Measurements from ENCODE around the gene C6orf47. TPM values are rescaled to one million over a fixed set of nuclear protein-coding genes. Genes with fewer than 3 reads are reported as not detected.

C6orf47 gene
- polyA plus RNA-seq, 2 donors: 20.6 to 21.1 TPM

- H3K4me1 ChIP-seq (ENCODE audit: control insufficient read depth in 2 of 2, insufficient read depth in 2 of 2, low read length in 1 of 2): peaks cover 6 to 7% of the 10 kb centered on the region in 2 donors
- H3K27ac ChIP-seq (ENCODE audit: low read depth in 2 of 2, low read length in 1 of 2): peak overlapping the region; percentile 43 to 100
- 22 to 24% methylated on average over 7 of the region's 7 CpGs for WGBS, 2 donors
- no peaks in the 10 kb centered on the region for H3K27me3 ChIP-seq (ENCODE audit: control insufficient read depth in 1 of 2, insufficient read depth in 2 of 2, low read length in 2 of 2)
- peaks cover 0 to 10% of the 10 kb centered on the region in 2 donors for H3K36me3 ChIP-seq (ENCODE audit: control insufficient read depth in 2 of 2, insufficient read depth in 2 of 2, low read length in 1 of 2)
- H3K9me3 ChIP-seq (ENCODE audit: control insufficient read depth in 2 of 2, insufficient read depth in 1 of 2, low read depth in 1 of 2, low read length in 1 of 2): no peaks in the 10 kb centered on the region
- peak overlapping the region; percentile 84 to 93 for H3K4me3 ChIP-seq (ENCODE audit: low read depth in 1 of 2, low read length in 2 of 2)
Measured at GRCh38 chr6:31701666-31702404, 41.3 kb upstream of the C6orf47 start.

GRCh38 chr6:31700740-31701401 is 40.3 kb upstream of the C6orf47 start:
- Histone ChIP-seq H3K27ac (ENCODE audit: low read depth in 2 of 2, low read length in 1 of 2) (no peak overlapping the region), H3K27me3 (ENCODE audit: control insufficient read depth in 1 of 2, insufficient read depth in 2 of 2, low read length in 2 of 2) (no peaks in the 10 kb centered on the region), H3K4me3 (ENCODE audit: low read depth in 1 of 2, low read length in 2 of 2) (no peak overlapping the region), H3K36me3 (ENCODE audit: control insufficient read depth in 2 of 2, insufficient read depth in 2 of 2, low read length in 1 of 2) (peaks cover 3 to 13% of the 10 kb centered on the region in 2 donors), H3K4me1 (ENCODE audit: control insufficient read depth in 2 of 2, insufficient read depth in 2 of 2, low read length in 1 of 2) (peaks cover 6 to 7% of the 10 kb centered on the region in 2 donors), H3K9me3 (ENCODE audit: control insufficient read depth in 2 of 2, insufficient read depth in 1 of 2, low read depth in 1 of 2, low read length in 1 of 2) (no peaks in the 10 kb centered on the region)
- 81 to 85% methylated on average over 5 of the region's 5 CpGs for WGBS, 2 donors

GRCh38 chr6:31697555-31697954 is 37.0 kb upstream of the C6orf47 start:
- Histone ChIP-seq H3K27ac (ENCODE audit: low read depth in 2 of 2, low read length in 1 of 2) (peak overlapping the region in 1 of 2 donors; percentile 40), H3K9me3 (ENCODE audit: control insufficient read depth in 2 of 2, insufficient read depth in 1 of 2, low read depth in 1 of 2, low read length in 1 of 2) (no peaks in the 10 kb centered on the region), H3K27me3 (ENCODE audit: control insufficient read depth in 1 of 2, insufficient read depth in 2 of 2, low read length in 2 of 2) (no peaks in the 10 kb centered on the region), H3K4me3 (ENCODE audit: low read depth in 1 of 2, low read length in 2 of 2) (no peak overlapping the region), H3K4me1 (ENCODE audit: control insufficient read depth in 2 of 2, insufficient read depth in 2 of 2, low read length in 1 of 2) (peaks cover 6 to 7% of the 10 kb centered on the region in 2 donors), H3K36me3 (ENCODE audit: control insufficient read depth in 2 of 2, insufficient read depth in 2 of 2, low read length in 1 of 2) (peaks cover 6 to 34% of the 10 kb centered on the region in 2 donors)
- WGBS, 2 donors: 31 to 44% methylated on average over 3 of the region's 3 CpGs

GRCh38 chr6:31693535-31693934 is 33.0 kb upstream of the C6orf47 start:
- H3K27ac ChIP-seq (ENCODE audit: low read depth in 2 of 2, low read length in 1 of 2): no peak overlapping the region
- 86 to 90% methylated on average over 6 of the region's 6 CpGs for WGBS, 2 donors

GRCh38 chr6:31692886-31693285 is 32.3 kb upstream of the C6orf47 start:
- Histone ChIP-seq H3K4me1 (ENCODE audit: control insufficient read depth in 2 of 2, insufficient read depth in 2 of 2, low read length in 1 of 2) (no peaks in the 10 kb centered on the region), H3K9me3 (ENCODE audit: control insufficient read depth in 2 of 2, insufficient read depth in 1 of 2, low read depth in 1 of 2, low read length in 1 of 2) (no peaks in the 10 kb centered on the region), H3K4me3 (ENCODE audit: low read depth in 1 of 2, low read length in 2 of 2) (no peak overlapping the region), H3K27ac (ENCODE audit: low read depth in 2 of 2, low read length in 1 of 2) (no peak overlapping the region), H3K36me3 (ENCODE audit: control insufficient read depth in 2 of 2, insufficient read depth in 2 of 2, low read length in 1 of 2) (peaks cover 22 to 63% of the 10 kb centered on the region in 2 donors), H3K27me3 (ENCODE audit: control insufficient read depth in 1 of 2, insufficient read depth in 2 of 2, low read length in 2 of 2) (no peaks in the 10 kb centered on the region)
- 91% methylated on average over 9 of the region's 9 CpGs for WGBS, 2 donors

More at GRCh38 chr6:31693535-31693934, 33.0 kb upstream of the C6orf47 start:
- Histone ChIP-seq H3K36me3 (ENCODE audit: control insufficient read depth in 2 of 2, insufficient read depth in 2 of 2, low read length in 1 of 2) (peaks cover 18 to 56% of the 10 kb centered on the region in 2 donors), H3K9me3 (ENCODE audit: control insufficient read depth in 2 of 2, insufficient read depth in 1 of 2, low read depth in 1 of 2, low read length in 1 of 2) (no peaks in the 10 kb centered on the region), H3K27me3 (ENCODE audit: control insufficient read depth in 1 of 2, insufficient read depth in 2 of 2, low read length in 2 of 2) (no peaks in the 10 kb centered on the region), H3K4me1 (ENCODE audit: control insufficient read depth in 2 of 2, insufficient read depth in 2 of 2, low read length in 1 of 2) (no peaks in the 10 kb centered on the region), H3K4me3 (ENCODE audit: low read depth in 1 of 2, low read length in 2 of 2) (no peak overlapping the region)

GRCh38 chr6:31692353-31692752 is 31.8 kb upstream of the C6orf47 start:
- Histone ChIP-seq H3K36me3 (ENCODE audit: control insufficient read depth in 2 of 2, insufficient read depth in 2 of 2, low read length in 1 of 2) (peaks cover 27 to 67% of the 10 kb centered on the region in 2 donors), H3K4me3 (ENCODE audit: low read depth in 1 of 2, low read length in 2 of 2) (no peak overlapping the region), H3K27ac (ENCODE audit: low read depth in 2 of 2, low read length in 1 of 2) (no peak overlapping the region), H3K4me1 (ENCODE audit: control insufficient read depth in 2 of 2, insufficient read depth in 2 of 2, low read length in 1 of 2) (no peaks in the 10 kb centered on the region), H3K9me3 (ENCODE audit: control insufficient read depth in 2 of 2, insufficient read depth in 1 of 2, low read depth in 1 of 2, low read length in 1 of 2) (no peaks in the 10 kb centered on the region), H3K27me3 (ENCODE audit: control insufficient read depth in 1 of 2, insufficient read depth in 2 of 2, low read length in 2 of 2) (no peaks in the 10 kb centered on the region)
- WGBS, 2 donors: 81 to 85% methylated on average over 4 of the region's 4 CpGs

GRCh38 chr6:31691564-31692108 is 31.1 kb upstream of the C6orf47 start:
- WGBS, 2 donors: 94 to 95% methylated on average over 12 of the region's 12 CpGs
- H3K4me3 ChIP-seq (ENCODE audit: low read depth in 1 of 2, low read length in 2 of 2): no peak overlapping the region
- no peaks in the 10 kb centered on the region for H3K27me3 ChIP-seq (ENCODE audit: control insufficient read depth in 1 of 2, insufficient read depth in 2 of 2, low read length in 2 of 2)
- no peak overlapping the region for H3K27ac ChIP-seq (ENCODE audit: low read depth in 2 of 2, low read length in 1 of 2)
- H3K4me1 ChIP-seq (ENCODE audit: control insufficient read depth in 2 of 2, insufficient read depth in 2 of 2, low read length in 1 of 2): no peaks in the 10 kb centered on the region
- H3K9me3 ChIP-seq (ENCODE audit: control insufficient read depth in 2 of 2, insufficient read depth in 1 of 2, low read depth in 1 of 2, low read length in 1 of 2): no peaks in the 10 kb centered on the region
- H3K36me3 ChIP-seq (ENCODE audit: control insufficient read depth in 2 of 2, insufficient read depth in 2 of 2, low read length in 1 of 2): peaks cover 31 to 69% of the 10 kb centered on the region in 2 donors

GRCh38 chr6:31691078-31691463 is 30.5 kb upstream of the C6orf47 start:
- no peaks in the 10 kb centered on the region for H3K4me1 ChIP-seq (ENCODE audit: control insufficient read depth in 2 of 2, insufficient read depth in 2 of 2, low read length in 1 of 2)
- H3K27me3 ChIP-seq (ENCODE audit: control insufficient read depth in 1 of 2, insufficient read depth in 2 of 2, low read length in 2 of 2): no peaks in the 10 kb centered on the region
- no peaks in the 10 kb centered on the region for H3K9me3 ChIP-seq (ENCODE audit: control insufficient read depth in 2 of 2, insufficient read depth in 1 of 2, low read depth in 1 of 2, low read length in 1 of 2)
- H3K27ac ChIP-seq (ENCODE audit: low read depth in 2 of 2, low read length in 1 of 2): no peak overlapping the region
- H3K36me3 ChIP-seq (ENCODE audit: control insufficient read depth in 2 of 2, insufficient read depth in 2 of 2, low read length in 1 of 2): peaks cover 30 to 74% of the 10 kb centered on the region in 2 donors
- H3K4me3 ChIP-seq (ENCODE audit: low read depth in 1 of 2, low read length in 2 of 2): no peak overlapping the region
- WGBS, 2 donors: 87 to 89% methylated on average over 6 of the region's 6 CpGs

GRCh38 chr6:31690231-31691077 is 29.9 kb upstream of the C6orf47 start:
- no peaks in the 10 kb centered on the region for H3K27me3 ChIP-seq (ENCODE audit: control insufficient read depth in 1 of 2, insufficient read depth in 2 of 2, low read length in 2 of 2)
- H3K27ac ChIP-seq (ENCODE audit: low read depth in 2 of 2, low read length in 1 of 2): no peak overlapping the region
- H3K4me1 ChIP-seq (ENCODE audit: control insufficient read depth in 2 of 2, insufficient read depth in 2 of 2, low read length in 1 of 2): no peaks in the 10 kb centered on the region
- no peaks in the 10 kb centered on the region for H3K9me3 ChIP-seq (ENCODE audit: control insufficient read depth in 2 of 2, insufficient read depth in 1 of 2, low read depth in 1 of 2, low read length in 1 of 2)
- H3K36me3 ChIP-seq (ENCODE audit: control insufficient read depth in 2 of 2, insufficient read depth in 2 of 2, low read length in 1 of 2): peaks cover 30 to 73% of the 10 kb centered on the region in 2 donors
- WGBS, 2 donors: 65 to 70% methylated on average over 10 of the region's 10 CpGs
- no peak overlapping the region for H3K4me3 ChIP-seq (ENCODE audit: low read depth in 1 of 2, low read length in 2 of 2)
